IMR-90 (cell line): ENCODE results near the gene MARCKS. TPM values are rescaled to one million over a fixed set of nuclear protein-coding genes. Genes with fewer than 3 reads are reported as not detected.

ENCODE experiments used
- ATAC-seq: fragments of 200-7000 bp; cut with Tn5 transposase; 2 replicates; pipeline ENCODE4 v1.9.1; 2020; ENCODE audit warnings: low read depth, mild to moderate bottlenecking, moderate library complexity
- BruUV-seq: library from RNA; stranded (reverse); fragments of 400-500 nt; replicated peaks from 2 replicates; lab custom pipeline; 2021; lab: Mats Ljungman, UMichigan
- CTCF ChIA-PET: fragments of 300-600 bp; formaldehyde crosslinking; extraction: SDS; loops from one replicate; lab custom pipeline; 2021; ENCODE audit warnings: antibody characterized with exemption; lab: Yijun Ruan, JAX
- POLR2A ChIA-PET: fragments of 300-600 bp; sonication (Branson Sonifier 250); formaldehyde crosslinking; loops from one replicate; lab custom pipeline; 2022; ENCODE audit warnings: antibody characterized with exemption; ENCODE audit not compliant: unreplicated experiment; lab: Charles Lee
- DNase-seq: peaks from one replicate; pipeline ENCODE4 v3.0.0; 2013
- H2AFZ ChIP-seq: replicated peaks from 2 replicates; pipeline ENCODE3; 2013; ENCODE audit warnings: low read length, mild to moderate bottlenecking; ENCODE audit not compliant: poor library complexity
- H2AK5ac ChIP-seq: 2 replicates; pipeline ENCODE4 v1.6.1; 2013; ENCODE audit warnings: low read depth, low read length, inconsistent platforms
- H2AK9ac ChIP-seq: replicated peaks from 2 replicates; pipeline ENCODE3; 2013; ENCODE audit warnings: mild to moderate bottlenecking, low read depth, low read length, moderate library complexity; ENCODE audit not compliant: poor library complexity
- H2BK120ac ChIP-seq: 2 replicates; pipeline ENCODE4 v1.6.1; 2013; ENCODE audit warnings: low read depth, low read length, inconsistent platforms
- H2BK15ac ChIP-seq: 3 replicates; pipeline ENCODE4 v1.6.1; 2013; ENCODE audit warnings: low read depth, low read length, inconsistent platforms
- H2BK20ac ChIP-seq: 2 replicates; pipeline ENCODE4 v1.6.1; 2013; ENCODE audit warnings: low read depth, mild to moderate bottlenecking, inconsistent platforms, low read length, moderate library complexity
- H2BK5ac ChIP-seq: 2 replicates; pipeline ENCODE4 v1.6.1; 2013; ENCODE audit warnings: mild to moderate bottlenecking, low read depth, low read length, inconsistent platforms; ENCODE audit not compliant: poor library complexity, severe bottlenecking
- H3K14ac ChIP-seq: replicated peaks from 2 replicates; pipeline ENCODE4 v1.6.1; 2013; ENCODE audit warnings: low read depth, low read length, inconsistent platforms
- H3K18ac ChIP-seq: 2 replicates; pipeline ENCODE4 v1.6.1; 2013; ENCODE audit warnings: low read depth, low read length, control low read depth
- H3K23ac ChIP-seq: 2 replicates; pipeline ENCODE4 v1.6.1; 2013; ENCODE audit warnings: low read depth, low read length, inconsistent platforms
- H3K27ac ChIP-seq: 2 replicates; pipeline ENCODE4 v1.5.1; 2013; ENCODE audit warnings: mild to moderate bottlenecking, control low read depth, low read length; ENCODE audit not compliant: insufficient read depth
- H3K27me3 ChIP-seq: 2 replicates; pipeline ENCODE4 v1.6.1; 2013; ENCODE audit warnings: low read length; ENCODE audit not compliant: control insufficient read depth, insufficient read depth
- H3K36me3 ChIP-seq: 2 replicates; pipeline ENCODE4 v1.6.1; 2013; ENCODE audit warnings: low read length, mixed read lengths; ENCODE audit not compliant: control insufficient read depth, insufficient read depth
- H3K4ac ChIP-seq: 2 replicates; pipeline ENCODE4 v1.6.1; 2013; ENCODE audit warnings: low read depth, low read length, inconsistent platforms
- H3K4me1 ChIP-seq: 2 replicates; pipeline ENCODE4 v1.6.1; 2013; ENCODE audit warnings: low read length, mixed read lengths; ENCODE audit not compliant: control insufficient read depth, insufficient read depth
- H3K4me2 ChIP-seq: 2 replicates; pipeline ENCODE4 v1.6.1; 2013; ENCODE audit warnings: low read depth, mild to moderate bottlenecking, control low read depth, low read length, moderate library complexity
- H3K4me3 ChIP-seq: 2 replicates; pipeline ENCODE4 v1.5.1; 2013; ENCODE audit warnings: low read depth, mild to moderate bottlenecking, control low read depth, low read length, moderate library complexity; ENCODE audit not compliant: insufficient read depth
- H3K56ac ChIP-seq: 2 replicates; pipeline ENCODE4 v1.6.1; 2013; ENCODE audit warnings: low read length, inconsistent platforms; ENCODE audit not compliant: insufficient read depth; ENCODE audit errors: extremely low read depth
- H3K79me1 ChIP-seq, 2 experiments: 2 replicates each; pipeline ENCODE4 v1.6.1; 2013; ENCODE audit warnings: low read length in 2 of 2, inconsistent platforms in 1 of 2, low read depth in 1 of 2
- H3K9ac ChIP-seq: 2 replicates; pipeline ENCODE4 v1.6.1; 2013; ENCODE audit warnings: low read depth, low read length, control low read depth
- H3K9me1 ChIP-seq: 2 replicates; pipeline ENCODE4 v1.6.1; 2013; ENCODE audit warnings: low read length, inconsistent platforms; ENCODE audit not compliant: insufficient read depth
- H3K9me3 ChIP-seq: 2 replicates; pipeline ENCODE4 v1.6.1; 2013; ENCODE audit warnings: low read length; ENCODE audit not compliant: control insufficient read depth, insufficient read depth
- H4K20me1 ChIP-seq: 2 replicates; pipeline ENCODE4 v1.6.1; 2013; ENCODE audit warnings: low read length, inconsistent platforms; ENCODE audit not compliant: insufficient read depth
- H4K5ac ChIP-seq: 2 replicates; pipeline ENCODE4 v1.6.1; 2013; ENCODE audit warnings: mild to moderate bottlenecking, low read depth, low read length, control low read depth
- H4K8ac ChIP-seq, 2 experiments: 2 replicates each; pipeline ENCODE4 v1.6.1; 2013; ENCODE audit warnings: low read depth in 2 of 2, low read length in 2 of 2, control low read depth in 1 of 2, inconsistent platforms in 1 of 2
- H4K91ac ChIP-seq: 2 replicates; pipeline ENCODE4 v1.6.1; 2013; ENCODE audit warnings: low read depth, low read length, inconsistent platforms; ENCODE audit not compliant: insufficient read depth
- BHLHE40 ChIP-seq: fragments of 150-350 bp; IDR thresholded peaks from 2 replicates; pipeline ENCODE4 v1.6.1; 2016; ENCODE audit warnings: mild to moderate bottlenecking, low read depth, low read length
- CEBPB ChIP-seq: IDR thresholded peaks from 2 replicates; pipeline ENCODE4 v1.6.1; 2012; ENCODE audit warnings: low read depth, low read length, improper control_type of control experiment
- CHD1 ChIP-seq: IDR thresholded peaks from 2 replicates; pipeline ENCODE4 v1.6.1; 2012; ENCODE audit warnings: low read depth, low read length, improper control_type of control experiment
- FOS ChIP-seq: fragments of 150-350 bp; IDR thresholded peaks from 2 replicates; pipeline ENCODE4 v1.6.1; 2016; ENCODE audit warnings: low read depth, low read length
- MAFK ChIP-seq: IDR thresholded peaks from 2 replicates; pipeline ENCODE4 v1.6.1; 2012; ENCODE audit warnings: low read depth, low read length, improper control_type of control experiment
- MAZ ChIP-seq: IDR thresholded peaks from 2 replicates; pipeline ENCODE4 v1.6.1; 2012; ENCODE audit warnings: low read depth, mild to moderate bottlenecking, low read length, improper control_type of control experiment, moderate library complexity, borderline replicate concordance
- MXI1 ChIP-seq: IDR thresholded peaks from 2 replicates; pipeline ENCODE4 v1.6.1; 2012; ENCODE audit warnings: low read depth, mild to moderate bottlenecking, low read length, moderate library complexity, borderline replicate concordance
- NFE2L2 ChIP-seq: fragments of 150-350 bp; IDR thresholded peaks from 2 replicates; pipeline ENCODE4 v1.6.1; 2016; ENCODE audit warnings: low read depth, mild to moderate bottlenecking, low read length
- POLR2A ChIP-seq: IDR thresholded peaks from 2 replicates; pipeline ENCODE4 v1.6.1; 2012; ENCODE audit warnings: mild to moderate bottlenecking, low read depth, low read length
- RAD21 ChIP-seq: IDR thresholded peaks from 2 replicates; pipeline ENCODE4 v1.6.1; 2012; ENCODE audit warnings: low read length, improper control_type of control experiment
- RCOR1 ChIP-seq: IDR thresholded peaks from 2 replicates; pipeline ENCODE4 v1.6.1; 2012; ENCODE audit warnings: mild to moderate bottlenecking, low read length, improper control_type of control experiment; ENCODE audit not compliant: insufficient replicate concordance
- RFX5 ChIP-seq: IDR thresholded peaks from 2 replicates; pipeline ENCODE4 v1.8.0; 2012; ENCODE audit warnings: low read depth, mild to moderate bottlenecking, low read length, moderate library complexity
- dilution Hi-C: fragments of 300-500 bp; cut with HindIII; formaldehyde crosslinking; loops from one replicate; pipeline ENCODE4 v1.14.3; 2018; ENCODE audit warnings: low sequenced_read_pairs; ENCODE audit not compliant: unreplicated experiment
- in situ Hi-C: fragments of 300-500 bp; cut with MboI; formaldehyde crosslinking; loops from 3 replicates; pipeline ENCODE4 v1.14.3; 2019; ENCODE audit warnings: low sequenced_read_pairs, inconsistent platforms, mixed read lengths
- intact Hi-C: fragments of 100-400 bp; cut with micrococcal nuclease; formaldehyde crosslinking; loops from 2 replicates; pipeline ENCODE4 v1.10.0; 2022
- polyA plus RNA-seq, 3 experiments: library from polyadenylated mRNA; depleted of rRNA; stranded (reverse); fragments of >200 nt; gene quantifications; 2 replicates each; pipeline ENCODE4 v1.2.3, GENCODE V29; 2012; ENCODE audit warnings: low replicate concordance in 1 of 3
- total RNA-seq: library from RNA; depleted of rRNA; stranded (reverse); fragments of >200 nt; gene quantifications from 2 replicates; pipeline ENCODE4 v1.2.3, GENCODE V29; 2012
- TF ChIP-seq, protein P1 (sequence below): conservative IDR thresholded peaks from 2 replicates; pipeline ENCODE4 v1.5.1; 2012; ENCODE audit warnings: mild to moderate bottlenecking, low read depth, low read length, improper control_type of control experiment
- TF ChIP-seq, protein P2 (sequence below): fragments of 150-350 bp; IDR thresholded peaks from 2 replicates; pipeline ENCODE4 v1.6.1; 2017; ENCODE audit warnings: mild to moderate bottlenecking, antibody characterized with exemption, low read length, low read depth
- TF ChIP-seq, protein P3 (sequence below): fragments of 150-350 bp; IDR thresholded peaks from 2 replicates; pipeline ENCODE4 v1.6.1; 2016; ENCODE audit warnings: low read depth, mild to moderate bottlenecking, low read length, moderate library complexity, borderline replicate concordance

MARCKS gene
- total and polyA plus RNA-seq, 2 of the 4 experiments (the other 2 are of a cell fraction) = 34.5 to 40.7 TPM

GRCh38 chr6:113888493-113888892 is 31.3 kb downstream of the MARCKS start:
- Histone ChIP-seq H3K18ac (no peak overlapping the region), H2BK5ac (no peak overlapping the region), H2BK20ac (no peak overlapping the region), H2AFZ (no peak overlapping the region), H3K9ac (no peak overlapping the region), H3K79me1 (no peaks in the 10 kb centered on the region), H4K8ac (no peak overlapping the region), H2AK9ac (no peak overlapping the region), H3K23ac (no peak overlapping the region), H2AK5ac (no peak overlapping the region), H3K36me3 (no peaks in the 10 kb centered on the region), H4K91ac (no peak overlapping the region), H3K4me1 (no peaks in the 10 kb centered on the region), H2BK120ac (no peak overlapping the region), H3K14ac (no peak overlapping the region; the same call in 1 of the 2 replicates), H3K4me3 (no peak overlapping the region), H3K4me2 (no peak overlapping the region), H4K5ac (no peak overlapping the region), H3K4ac (no peak overlapping the region), H3K27me3 (no peaks in the 10 kb centered on the region), H3K9me1 (no peaks in the 10 kb centered on the region; the same call in 1 of the 2 replicates), H4K20me1 (no peaks in the 10 kb centered on the region), H3K27ac (no peak overlapping the region), H2BK15ac (no peak overlapping the region), H3K9me3 (0 out of 2 replicates have a peak, but pooled peaks cover 5% of the 10 kb centered on the region), H3K56ac (no peak overlapping the region)
- no TSS peak for BruUV-seq
- ATAC-seq (no peak), DNase-seq (no peak)
- TF ChIP-seq RAD21 = no peak
- TF ChIP-seq POLR2A = no peak
- TF ChIP-seq, protein P1, sequence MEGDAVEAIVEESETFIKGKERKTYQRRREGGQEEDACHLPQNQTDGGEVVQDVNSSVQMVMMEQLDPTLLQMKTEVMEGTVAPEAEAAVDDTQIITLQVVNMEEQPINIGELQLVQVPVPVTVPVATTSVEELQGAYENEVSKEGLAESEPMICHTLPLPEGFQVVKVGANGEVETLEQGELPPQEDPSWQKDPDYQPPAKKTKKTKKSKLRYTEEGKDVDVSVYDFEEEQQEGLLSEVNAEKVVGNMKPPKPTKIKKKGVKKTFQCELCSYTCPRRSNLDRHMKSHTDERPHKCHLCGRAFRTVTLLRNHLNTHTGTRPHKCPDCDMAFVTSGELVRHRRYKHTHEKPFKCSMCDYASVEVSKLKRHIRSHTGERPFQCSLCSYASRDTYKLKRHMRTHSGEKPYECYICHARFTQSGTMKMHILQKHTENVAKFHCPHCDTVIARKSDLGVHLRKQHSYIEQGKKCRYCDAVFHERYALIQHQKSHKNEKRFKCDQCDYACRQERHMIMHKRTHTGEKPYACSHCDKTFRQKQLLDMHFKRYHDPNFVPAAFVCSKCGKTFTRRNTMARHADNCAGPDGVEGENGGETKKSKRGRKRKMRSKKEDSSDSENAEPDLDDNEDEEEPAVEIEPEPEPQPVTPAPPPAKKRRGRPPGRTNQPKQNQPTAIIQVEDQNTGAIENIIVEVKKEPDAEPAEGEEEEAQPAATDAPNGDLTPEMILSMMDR = no peak
- TF ChIP-seq MXI1 = no peak
- TF ChIP-seq RFX5 = no peak
- TF ChIP-seq BHLHE40 = no peak
- no peak for TF ChIP-seq CEBPB
- TF ChIP-seq CHD1 = no peak
- no peak for TF ChIP-seq FOS
- no peak for TF ChIP-seq MAFK
- TF ChIP-seq, protein P2, sequence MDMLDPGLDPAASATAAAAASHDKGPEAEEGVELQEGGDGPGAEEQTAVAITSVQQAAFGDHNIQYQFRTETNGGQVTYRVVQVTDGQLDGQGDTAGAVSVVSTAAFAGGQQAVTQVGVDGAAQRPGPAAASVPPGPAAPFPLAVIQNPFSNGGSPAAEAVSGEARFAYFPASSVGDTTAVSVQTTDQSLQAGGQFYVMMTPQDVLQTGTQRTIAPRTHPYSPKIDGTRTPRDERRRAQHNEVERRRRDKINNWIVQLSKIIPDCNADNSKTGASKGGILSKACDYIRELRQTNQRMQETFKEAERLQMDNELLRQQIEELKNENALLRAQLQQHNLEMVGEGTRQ = no peak
- TF ChIP-seq NFE2L2 = no peak
- no peak for TF ChIP-seq MAZ
- TF ChIP-seq, protein P3, sequence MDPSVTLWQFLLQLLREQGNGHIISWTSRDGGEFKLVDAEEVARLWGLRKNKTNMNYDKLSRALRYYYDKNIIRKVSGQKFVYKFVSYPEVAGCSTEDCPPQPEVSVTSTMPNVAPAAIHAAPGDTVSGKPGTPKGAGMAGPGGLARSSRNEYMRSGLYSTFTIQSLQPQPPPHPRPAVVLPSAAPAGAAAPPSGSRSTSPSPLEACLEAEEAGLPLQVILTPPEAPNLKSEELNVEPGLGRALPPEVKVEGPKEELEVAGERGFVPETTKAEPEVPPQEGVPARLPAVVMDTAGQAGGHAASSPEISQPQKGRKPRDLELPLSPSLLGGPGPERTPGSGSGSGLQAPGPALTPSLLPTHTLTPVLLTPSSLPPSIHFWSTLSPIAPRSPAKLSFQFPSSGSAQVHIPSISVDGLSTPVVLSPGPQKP = no peak
- TF ChIP-seq RCOR1 = no peak
- ChIA-PET CTCF (interaction anchor here (0.7 kb wide), 1 partner anchor 424 kb away, joined by 3 read pairs; no protein-coding TSS in a partner anchor), POLR2A (no interaction called here)
- in situ Hi-C loops (no loop called here), intact Hi-C loops (no loop called here), dilution Hi-C loops (no loop called here)
